ENCODE measurements around the gene RASGRP4. TPM values are rescaled to one million over a fixed set of nuclear protein-coding genes. Genes with fewer than 3 reads are reported as not detected.

Gene RASGRP4
- total RNA-seq, 1 donor from 2014 or later, result not detected

- peak overlapping the region; percentile 98 for H3K4me3 Mint-ChIP-seq (ENCODE audit: unreplicated experiment)
- no peak for DNase-seq (ENCODE audit: low spot score)
- H3K27me3 Mint-ChIP-seq (ENCODE audit: low read depth), result no peaks in the 10 kb centered on the region
- peaks cover 25% of the 10 kb centered on the region for H3K4me1 Mint-ChIP-seq (ENCODE audit: low read depth)
- H3K9me3 Mint-ChIP-seq (ENCODE audit: low read depth), result no peaks in the 10 kb centered on the region
- no peak for TF ChIP-seq CTCF (IDR thresholded peaks at IDR 0.05)
- H3K36me3 Mint-ChIP-seq (ENCODE audit: low read depth), result peaks cover 10% of the 10 kb centered on the region
- peak overlapping the region; percentile 99 for H3K27ac Mint-ChIP-seq (ENCODE audit: unreplicated experiment)
Observed at GRCh38 chr19:38375748-38376147, 50.3 kb downstream of the RASGRP4 start.

- Mint-ChIP-seq H3K4me3 (ENCODE audit: unreplicated experiment) (peak overlapping the region; percentile 98), H3K36me3 (ENCODE audit: low read depth) (peaks cover 8% of the 10 kb centered on the region), H3K27me3 (ENCODE audit: low read depth) (no peaks in the 10 kb centered on the region), H3K9me3 (ENCODE audit: low read depth) (no peaks in the 10 kb centered on the region), H3K27ac (ENCODE audit: unreplicated experiment) (peak overlapping the region; percentile 99), H3K4me1 (ENCODE audit: low read depth) (peaks cover 25% of the 10 kb centered on the region)
- DNase-seq (ENCODE audit: low spot score), result no peak
- no peak for TF ChIP-seq CTCF (IDR thresholded peaks at IDR 0.05)
Observed at GRCh38 chr19:38375098-38375493, 50.9 kb downstream of the RASGRP4 start.

GRCh38 chr19:38374332-38375097 lies 51.5 kb downstream of the RASGRP4 start, which contains the start of gene PSMD8:
TSS of gene PSMD8 (plus strand) at chr19:38374571. CDS start at chr19:38374602, 31 bp downstream.
- Mint-ChIP-seq H3K36me3 (ENCODE audit: low read depth) (peaks cover 6% of the 10 kb centered on the region), H3K4me1 (ENCODE audit: low read depth) (peaks cover 25% of the 10 kb centered on the region)

GRCh38 chr19:38373907-38374331 lies 52.1 kb downstream of the RASGRP4 start:
- peak overlapping the region; percentile 99 for H3K27ac Mint-ChIP-seq (ENCODE audit: unreplicated experiment)
- TF ChIP-seq CTCF (IDR thresholded peaks at IDR 0.05), result no peak
- no peaks in the 10 kb centered on the region for H3K27me3 Mint-ChIP-seq (ENCODE audit: low read depth)
- H3K4me1 Mint-ChIP-seq (ENCODE audit: low read depth), result peaks cover 25% of the 10 kb centered on the region
- peaks cover 4% of the 10 kb centered on the region for H3K36me3 Mint-ChIP-seq (ENCODE audit: low read depth)
- no peak for DNase-seq (ENCODE audit: low spot score)
- peak overlapping the region; percentile 98 for H3K4me3 Mint-ChIP-seq (ENCODE audit: unreplicated experiment)
- no peaks in the 10 kb centered on the region for H3K9me3 Mint-ChIP-seq (ENCODE audit: low read depth)

More at GRCh38 chr19:38374332-38375097, 51.5 kb downstream of the RASGRP4 start, which contains the start of gene PSMD8:
- DNase-seq (ENCODE audit: low spot score), result peak; percentile 99
- H3K27me3 Mint-ChIP-seq (ENCODE audit: low read depth), result no peaks in the 10 kb centered on the region
- H3K4me3 Mint-ChIP-seq (ENCODE audit: unreplicated experiment), result peak within 1 kb of the TSS; percentile 98
- peak; percentile 64 for TF ChIP-seq CTCF (IDR thresholded peaks at IDR 0.05)
- peak within 1 kb of the TSS; percentile 99 for H3K27ac Mint-ChIP-seq (ENCODE audit: unreplicated experiment)
- no peaks in the 10 kb centered on the region for H3K9me3 Mint-ChIP-seq (ENCODE audit: low read depth)

- Mint-ChIP-seq H3K36me3 (ENCODE audit: low read depth) (no peaks in the 10 kb centered on the region), H3K27ac (ENCODE audit: unreplicated experiment) (no peak overlapping the region), H3K4me1 (ENCODE audit: low read depth) (peaks cover 17% of the 10 kb centered on the region), H3K27me3 (ENCODE audit: low read depth) (peaks cover 3% of the 10 kb centered on the region), H3K9me3 (ENCODE audit: low read depth) (no peaks in the 10 kb centered on the region), H3K4me3 (ENCODE audit: unreplicated experiment) (no peak overlapping the region)
- DNase-seq (ENCODE audit: low spot score), result no peak
- no peak for TF ChIP-seq CTCF (IDR thresholded peaks at IDR 0.05)
Observed at GRCh38 chr19:38371081-38371480, 54.9 kb downstream of the RASGRP4 start.
